ENCODE measurements around the gene NMNAT2.

DNA sequence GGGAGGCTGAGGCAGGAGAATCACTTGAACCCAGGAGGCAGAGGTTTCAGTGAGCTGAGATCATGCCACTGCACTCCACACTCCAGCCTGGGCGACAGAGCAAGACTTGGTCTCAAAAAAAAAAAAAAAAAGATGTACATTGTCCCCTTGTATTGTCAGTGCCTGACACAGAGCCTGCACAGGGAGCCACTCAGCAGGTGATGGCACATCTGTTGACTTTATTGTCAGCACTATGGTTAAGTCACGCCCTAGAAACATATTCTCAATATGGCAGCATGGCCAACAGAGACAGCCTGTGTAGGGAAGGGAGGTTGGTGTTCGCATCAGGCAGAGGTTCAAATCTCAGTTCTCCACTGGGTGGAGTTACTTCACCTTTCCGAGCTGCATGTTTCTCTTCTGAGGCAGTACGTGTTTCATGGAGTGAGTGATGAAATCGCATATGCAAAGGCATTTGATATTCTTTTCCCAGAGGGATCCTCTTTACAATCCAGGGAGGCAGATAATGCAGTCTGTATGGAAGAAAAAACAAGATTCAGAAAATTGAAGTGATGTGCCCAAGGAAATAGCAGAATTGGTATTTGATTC, 211.6 kb downstream of the NMNAT2 start:
- no peak for TF ChIP-seq CTCF (IDR thresholded peaks at IDR 0.05)
- no peak for TF ChIP-seq POLR2A (IDR thresholded peaks at IDR 0.05)

All from transverse colon (tissue), 3 donors.